Epithelial cell of proximal tubule (primary cell): ENCODE data around the gene TADA2A. TPM values are rescaled to one million over a fixed set of nuclear protein-coding genes. Genes with fewer than 3 reads are reported as not detected.
A peak's percentile ranks its signal among the peaks of the same experiment; 100 is the strongest.

Experiments used
- DNase-seq: peaks from one replicate; pipeline ENCODE4 v3.0.0-alpha.2; 2011; ENCODE audit warnings: low read depth
- H3K4me3 ChIP-seq: 2 replicates; pipeline ENCODE4 v1.5.1; 2011; ENCODE audit warnings: low read depth, mild to moderate bottlenecking, low read length
- CTCF ChIP-seq: conservative IDR thresholded peaks from 2 replicates; pipeline ENCODE4 v1.5.1; 2012; ENCODE audit warnings: low read depth, mild to moderate bottlenecking, low read length
- total RNA-seq: library from RNA; depleted of rRNA; stranded (reverse); fragments of >200 nt; gene quantifications from 2 replicates; pipeline ENCODE4 v1.2.3, GENCODE V29; 2015

Gene TADA2A
- total RNA-seq, 1 donor from 2014 or later = 10.4 TPM

GRCh38 chr17:37385474-37385990, 21.2 kb upstream of the TADA2A start:
- DNase-seq = no peak
- no peak overlapping the region for H3K4me3 ChIP-seq
- no peak for TF ChIP-seq CTCF

GRCh38 chr17:37386462-37386861, 20.2 kb upstream of the TADA2A start:
- no peak for DNase-seq
- TF ChIP-seq CTCF = no peak
- no peak overlapping the region for H3K4me3 ChIP-seq

- DNase-seq = no peak
- TF ChIP-seq CTCF = no peak
- H3K4me3 ChIP-seq = no peak overlapping the region
Measured at GRCh38 chr17:37388266-37388665, 18.4 kb upstream of the TADA2A start.

GRCh38 chr17:37389160-37389559, 17.5 kb upstream of the TADA2A start:
- TF ChIP-seq CTCF = no peak
- DNase-seq = no peak

GRCh38 chr17:37391146-37391545, 15.5 kb upstream of the TADA2A start:
- no peak for DNase-seq
- no peak overlapping the region for H3K4me3 ChIP-seq
- TF ChIP-seq CTCF = no peak

More at GRCh38 chr17:37389160-37389559, 17.5 kb upstream of the TADA2A start:
- H3K4me3 ChIP-seq = no peak overlapping the region

- H3K4me3 ChIP-seq = peak overlapping the region; percentile 27
- no peak for TF ChIP-seq CTCF
Measured at GRCh38 chr17:37392024-37392590, 14.6 kb upstream of the TADA2A start.

GRCh38 chr17:37393352-37393751, 13.3 kb upstream of the TADA2A start:
- DNase-seq = no peak
- H3K4me3 ChIP-seq = no peak overlapping the region
- TF ChIP-seq CTCF = no peak

More at GRCh38 chr17:37392024-37392590, 14.6 kb upstream of the TADA2A start:
- peak; percentile 71 for DNase-seq
